ENCODE data around the gene SNRPE. TPM values are rescaled to one million over a fixed set of nuclear protein-coding genes. Genes with fewer than 3 reads are reported as not detected.
"Not testable (repeated sequence)": the region's sequence is repeated elsewhere in the genome, so short reads cannot be mapped to it uniquely, and the experiment has no call there.

Gene SNRPE
- total RNA-seq, 1 experiment from 2014 or later, result 288 TPM

- TF ChIP-seq CEBPB (IDR thresholded peaks at IDR 0.05; ENCODE audit: low read depth), result no peak
- TF ChIP-seq ELF1 (IDR thresholded peaks at IDR 0.05; ENCODE audit: borderline replicate concordance, low read depth), result no peak
- Histone ChIP-seq H4K20me1 (ENCODE audit: insufficient read depth) (peaks cover 5% of the 10 kb centered on the region; the same call in 1 of the 2 replicates), H2AFZ (ENCODE audit: low read depth, low read length, poor library complexity, severe bottlenecking) (no peak overlapping the region), H3K4me2 (ENCODE audit: low read length) (no peak overlapping the region), H3K27ac (ENCODE audit: low read depth, low read length) (no peak overlapping the region), H3K79me2 (ENCODE audit: insufficient read depth, low read length) (peaks cover 44% of the 10 kb centered on the region), H3K36me3 (ENCODE audit: control insufficient read depth in 1 of 2, insufficient read depth in 2 of 2, low read length in 2 of 2) (peaks cover 50 to 52% of the 10 kb centered on the region in 2 experiments), H3K9me3 (ENCODE audit: control insufficient read depth in 1 of 2, insufficient read depth in 1 of 2, low read depth in 1 of 2, low read length in 2 of 2) (no peaks in the 10 kb centered on the region), H3K9me2 (ENCODE audit: insufficient read depth) (no peaks in the 10 kb centered on the region), H3K9ac (ENCODE audit: low read length) (no peak overlapping the region), H3K4me1 (ENCODE audit: control insufficient read depth in 1 of 2, insufficient read depth in 2 of 2, low read length in 2 of 2) (no peaks in the 10 kb centered on the region), H3K4me3 (replicated peaks in 1 of 2; ENCODE audit: low read depth in 1 of 2, low read length in 2 of 2) (no peak overlapping the region), H3K27me3 (ENCODE audit: insufficient read depth, low read length) (no peaks in the 10 kb centered on the region)
- BruUV-seq (replicated peaks), result no TSS peak
- RAD21 ChIA-PET (ENCODE audit: low non-redundant PET in 1 of 2, low total read pairs in 2 of 2, uncharacterized antibody in 2 of 2, unreplicated experiment in 2 of 2), result no interaction called here
- DNase-seq (ENCODE audit: low read depth, low spot score) (no peak), ATAC-seq (no peak)
- CTCF ChIA-PET, result no interaction called here
- POLR2A ChIA-PET, result no interaction called here
- intact Hi-C loops (cut with micrococcal nuclease), result no loop called here
Measured at GRCh38 chr1:203828002-203828401, 33.4 kb upstream of the SNRPE start.

GRCh38 chr1:203828503-203828902, 32.9 kb upstream of the SNRPE start:
- no TSS peak for BruUV-seq (replicated peaks)
- peaks cover 47 to 53% of the 10 kb centered on the region in 2 experiments for H3K36me3 ChIP-seq (ENCODE audit: control insufficient read depth in 1 of 2, insufficient read depth in 2 of 2, low read length in 2 of 2)
- TF ChIP-seq EZH2 (IDR thresholded peaks at IDR 0.05) (no peak), SRF (IDR thresholded peaks at IDR 0.05; ENCODE audit: low read depth) (no peak), ELF1 (IDR thresholded peaks at IDR 0.05; ENCODE audit: borderline replicate concordance, low read depth) (no peak), TCF7L2 (IDR thresholded peaks at IDR 0.05; ENCODE audit: borderline replicate concordance, extremely low read depth, insufficient read depth, insufficient read length) (no peak)
- ChIA-PET CTCF (no interaction called here), POLR2A (no interaction called here), RAD21 (ENCODE audit: low non-redundant PET in 1 of 2, low total read pairs in 2 of 2, uncharacterized antibody in 2 of 2, unreplicated experiment in 2 of 2) (no interaction called here)
- peaks cover 39% of the 10 kb centered on the region for H3K79me2 ChIP-seq (ENCODE audit: insufficient read depth, low read length)
- intact Hi-C loops (cut with micrococcal nuclease), result no loop called here
- no peak overlapping the region for H3K4me2 ChIP-seq (ENCODE audit: low read length)
- no peak overlapping the region for H3K4me3 ChIP-seq (replicated peaks in 1 of 2; ENCODE audit: low read depth in 1 of 2, low read length in 2 of 2)
- no peaks in the 10 kb centered on the region for H3K9me2 ChIP-seq (ENCODE audit: insufficient read depth)
- no peak overlapping the region for H2AFZ ChIP-seq (ENCODE audit: low read depth, low read length, poor library complexity, severe bottlenecking)
- no peaks in the 10 kb centered on the region for H3K27me3 ChIP-seq (ENCODE audit: insufficient read depth, low read length)
- H3K27ac ChIP-seq (ENCODE audit: low read depth, low read length), result no peak overlapping the region
- H3K9ac ChIP-seq (ENCODE audit: low read length), result no peak overlapping the region
- no peak for DNase-seq (ENCODE audit: low read depth, low spot score)
- H3K4me1 ChIP-seq (ENCODE audit: control insufficient read depth in 1 of 2, insufficient read depth in 2 of 2, low read length in 2 of 2), result no peaks in the 10 kb centered on the region
- no peak for ATAC-seq
- peaks cover 5% of the 10 kb centered on the region; the same call in 1 of the 2 replicates for H4K20me1 ChIP-seq (ENCODE audit: insufficient read depth)
- H3K9me3 ChIP-seq (ENCODE audit: control insufficient read depth in 1 of 2, insufficient read depth in 1 of 2, low read depth in 1 of 2, low read length in 2 of 2), result no peaks in the 10 kb centered on the region

GRCh38 chr1:203829247-203829646, 32.2 kb upstream of the SNRPE start:
- H3K9ac ChIP-seq (ENCODE audit: low read length); intact Hi-C loops (cut with micrococcal nuclease); RAD21 ChIA-PET (ENCODE audit: low non-redundant PET in 1 of 2, low total read pairs in 2 of 2, uncharacterized antibody in 2 of 2, unreplicated experiment in 2 of 2); H3K4me3 ChIP-seq (replicated peaks in 1 of 2; ENCODE audit: low read depth in 1 of 2, low read length in 2 of 2); BruUV-seq (replicated peaks); H3K9me2 ChIP-seq (ENCODE audit: insufficient read depth); H3K4me1 ChIP-seq (ENCODE audit: control insufficient read depth in 1 of 2, insufficient read depth in 2 of 2, low read length in 2 of 2); CTCF ChIA-PET; ATAC-seq; H4K20me1 ChIP-seq (ENCODE audit: insufficient read depth); H3K4me2 ChIP-seq (ENCODE audit: low read length); H3K27me3 ChIP-seq (ENCODE audit: insufficient read depth, low read length); H3K9me3 ChIP-seq (ENCODE audit: control insufficient read depth in 1 of 2, insufficient read depth in 1 of 2, low read depth in 1 of 2, low read length in 2 of 2); DNase-seq (ENCODE audit: low read depth, low spot score); H2AFZ ChIP-seq (ENCODE audit: low read depth, low read length, poor library complexity, severe bottlenecking); POLR2A ChIA-PET; H3K27ac ChIP-seq (ENCODE audit: low read depth, low read length): not testable (repeated sequence)
- H3K79me2 ChIP-seq (ENCODE audit: insufficient read depth, low read length), result peaks cover 32% of the 10 kb centered on the region
- H3K36me3 ChIP-seq (ENCODE audit: control insufficient read depth in 1 of 2, insufficient read depth in 2 of 2, low read length in 2 of 2), result peaks cover 41 to 58% of the 10 kb centered on the region in 2 experiments
